ENCODE measurements around the gene TRIM58. TPM values are rescaled to one million over a fixed set of nuclear protein-coding genes. Genes with fewer than 3 reads are reported as not detected.

TRIM58 gene
- total RNA-seq, 1 donor from 2014 or later, result not detected

- Histone ChIP-seq H3K4me3 (ENCODE audit: low read depth, low read length) (no peak overlapping the region), H3K36me3 (ENCODE audit: control insufficient read depth, insufficient read depth, low read length) (no peaks in the 10 kb centered on the region), H3K27me3 (ENCODE audit: control insufficient read depth, insufficient read depth, low read length) (no peaks in the 10 kb centered on the region)
- no peak for FAIRE-seq
- TF ChIP-seq CTCF (IDR thresholded peaks at IDR 0.05; ENCODE audit: insufficient read depth, low read length, severe bottlenecking), result no peak
- no peak for DNase-seq (ENCODE audit: low read depth)
These were observed 11.3 kb upstream of the TRIM58 start for GRCh38 chr1:247845693-247846017.

DNA sequence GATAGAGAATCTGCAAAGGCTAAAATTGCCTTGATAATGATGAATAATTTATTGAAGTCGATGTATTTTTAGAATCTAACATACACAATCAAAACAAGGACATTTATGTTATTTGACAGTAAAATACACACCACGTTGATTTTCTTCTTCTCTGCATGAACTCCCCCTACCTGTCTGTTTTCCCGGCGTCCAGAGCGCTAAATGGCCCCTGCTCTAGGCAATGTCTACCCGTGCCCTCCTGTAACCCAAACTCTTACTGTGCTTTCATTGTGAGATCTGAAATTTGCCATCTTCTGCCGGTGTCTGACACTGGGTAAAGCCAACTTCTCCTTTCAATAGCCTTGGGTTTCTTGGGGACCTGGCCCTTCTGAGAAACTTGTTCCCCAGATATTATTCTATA, 8.6 kb upstream of the TRIM58 start:
- Histone ChIP-seq H3K27me3 (ENCODE audit: control insufficient read depth, insufficient read depth, low read length) (no peaks in the 10 kb centered on the region), H3K4me3 (ENCODE audit: low read depth, low read length) (no peak overlapping the region), H3K36me3 (ENCODE audit: control insufficient read depth, insufficient read depth, low read length) (no peaks in the 10 kb centered on the region)
- no peak for DNase-seq (ENCODE audit: low read depth)
- no peak for FAIRE-seq
- TF ChIP-seq CTCF (IDR thresholded peaks at IDR 0.05; ENCODE audit: insufficient read depth, low read length, severe bottlenecking), result no peak

DNA sequence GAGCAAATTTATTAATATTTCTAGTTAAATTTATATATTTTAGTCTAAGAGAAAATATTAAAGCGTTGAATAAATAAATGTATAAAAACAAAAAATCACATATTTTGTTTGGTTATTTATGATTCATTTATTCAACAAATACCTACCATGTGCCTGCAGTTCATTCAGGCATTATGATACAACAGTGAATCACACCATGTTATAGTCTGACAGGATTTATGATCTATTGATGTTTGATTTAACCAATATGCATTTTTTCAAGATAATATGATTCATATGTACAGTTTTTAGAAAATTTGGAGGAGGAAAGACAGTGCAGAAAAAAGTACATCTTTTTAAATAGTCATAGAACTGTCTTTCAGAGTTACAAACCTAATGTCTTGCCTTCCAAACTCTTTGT, 7.4 kb upstream of the TRIM58 start:
- DNase-seq (ENCODE audit: low read depth), result peak; percentile 0
- Histone ChIP-seq H3K4me3 (ENCODE audit: low read depth, low read length) (no peak overlapping the region), H3K27me3 (ENCODE audit: control insufficient read depth, insufficient read depth, low read length) (no peaks in the 10 kb centered on the region), H3K36me3 (ENCODE audit: control insufficient read depth, insufficient read depth, low read length) (no peaks in the 10 kb centered on the region)
- TF ChIP-seq CTCF (IDR thresholded peaks at IDR 0.05; ENCODE audit: insufficient read depth, low read length, severe bottlenecking), result no peak
- FAIRE-seq, result no peak

DNA sequence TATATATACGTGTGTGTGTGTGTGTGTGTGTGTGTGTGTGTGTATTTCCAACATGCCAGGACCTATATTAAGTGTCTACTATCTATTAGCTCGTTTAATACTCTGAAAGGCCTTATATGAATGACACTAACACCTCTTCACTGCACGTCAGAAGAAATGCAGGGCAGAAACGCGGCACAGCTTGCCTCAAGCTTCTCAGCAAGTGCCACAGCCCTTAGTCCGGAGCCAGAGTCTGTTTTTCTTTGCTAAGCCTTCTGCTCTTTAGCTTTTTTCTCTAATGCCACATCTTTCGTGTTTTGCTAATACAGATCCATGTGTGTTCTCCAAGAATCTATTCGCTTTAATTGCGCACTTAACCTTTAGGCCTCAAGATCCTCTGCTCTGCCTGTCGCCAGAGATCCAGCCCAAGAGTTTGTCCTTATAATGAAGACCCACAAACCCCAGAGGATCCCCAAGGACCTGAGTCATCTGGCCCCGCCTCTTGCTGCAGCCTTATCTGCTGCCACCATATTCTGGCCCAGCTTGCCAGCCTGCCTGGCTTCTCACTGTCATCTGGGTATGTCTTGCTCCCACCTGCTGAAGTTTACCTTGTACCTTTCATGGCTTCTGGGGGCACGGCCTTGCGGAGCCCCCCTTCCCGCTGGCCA, 2.0 kb upstream of the TRIM58 start:
- DNase-seq (ENCODE audit: low read depth), result no peak
- Histone ChIP-seq H3K4me3 (ENCODE audit: low read depth, low read length) (no peak overlapping the region), H3K27me3 (ENCODE audit: control insufficient read depth, insufficient read depth, low read length) (no peaks in the 10 kb centered on the region), H3K36me3 (ENCODE audit: control insufficient read depth, insufficient read depth, low read length) (no peaks in the 10 kb centered on the region)
- TF ChIP-seq CTCF (IDR thresholded peaks at IDR 0.05; ENCODE audit: insufficient read depth, low read length, severe bottlenecking), result no peak
- FAIRE-seq, result no peak

GRCh38 chr1:247855911-247856310, 1.1 kb upstream of the TRIM58 start:
- Histone ChIP-seq H3K36me3 (ENCODE audit: control insufficient read depth, insufficient read depth, low read length) (no peaks in the 10 kb centered on the region), H3K27me3 (ENCODE audit: control insufficient read depth, insufficient read depth, low read length) (no peaks in the 10 kb centered on the region), H3K4me3 (ENCODE audit: low read depth, low read length) (no peak overlapping the region)
- no peak for FAIRE-seq
- DNase-seq (ENCODE audit: low read depth), result no peak
- no peak for TF ChIP-seq CTCF (IDR thresholded peaks at IDR 0.05; ENCODE audit: insufficient read depth, low read length, severe bottlenecking)

DNA sequence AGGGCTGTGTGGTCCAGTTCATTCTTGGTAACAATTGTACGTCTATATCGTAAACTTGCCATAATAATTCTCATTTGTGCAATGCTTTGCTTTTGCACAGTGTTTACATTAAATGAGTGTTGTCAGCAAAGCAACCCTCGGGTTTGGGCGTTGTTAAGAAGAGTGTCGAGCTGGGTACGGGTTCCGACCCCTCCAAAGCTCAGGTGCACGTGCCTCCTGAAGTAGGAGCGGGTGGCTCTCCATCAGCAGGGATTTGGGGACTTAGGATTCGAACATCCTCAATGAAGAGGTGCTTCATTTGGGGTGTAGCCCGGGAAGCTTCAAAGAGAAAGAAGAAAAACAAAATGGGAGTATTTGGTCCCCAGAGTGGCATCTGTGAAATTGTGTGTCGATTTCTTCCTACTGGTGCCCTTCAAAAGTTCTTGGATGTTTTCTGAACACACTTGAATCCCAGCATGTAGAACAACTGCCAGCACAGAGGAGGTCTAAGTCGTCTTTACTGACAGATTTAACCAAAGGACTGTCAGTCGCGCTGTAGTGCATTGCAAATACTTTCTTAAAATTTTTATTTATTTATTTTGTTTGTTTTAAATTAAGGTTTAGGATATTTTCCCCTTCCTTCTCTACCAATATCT, 1.1 kb downstream of the TRIM58 start:
- Histone ChIP-seq H3K27me3 (ENCODE audit: control insufficient read depth, insufficient read depth, low read length) (no peaks in the 10 kb centered on the region), H3K4me3 (ENCODE audit: low read depth, low read length) (no peak overlapping the region), H3K36me3 (ENCODE audit: control insufficient read depth, insufficient read depth, low read length) (no peaks in the 10 kb centered on the region)
- no peak for TF ChIP-seq CTCF (IDR thresholded peaks at IDR 0.05; ENCODE audit: insufficient read depth, low read length, severe bottlenecking)
- DNase-seq (ENCODE audit: low read depth) (no peak), FAIRE-seq (no peak)

All from bronchial epithelial cell (primary cell).